ENCODE data around the gene TF.

Gene TF

GRCh38 chr3:133820889-133821675, 74.9 kb downstream of the TF start:
- DNase-seq = no peak

GRCh38 chr3:133821767-133822638, 75.8 kb downstream of the TF start:
- DNase-seq = no peak

GRCh38 chr3:133824961-133825485, 78.8 kb downstream of the TF start:
- DNase-seq = no peak

GRCh38 chr3:133825969-133826727, 80.0 kb downstream of the TF start:
- DNase-seq = no peak

GRCh38 chr3:133827136-133827535, 80.9 kb downstream of the TF start:
- DNase-seq = no peak

DNA sequence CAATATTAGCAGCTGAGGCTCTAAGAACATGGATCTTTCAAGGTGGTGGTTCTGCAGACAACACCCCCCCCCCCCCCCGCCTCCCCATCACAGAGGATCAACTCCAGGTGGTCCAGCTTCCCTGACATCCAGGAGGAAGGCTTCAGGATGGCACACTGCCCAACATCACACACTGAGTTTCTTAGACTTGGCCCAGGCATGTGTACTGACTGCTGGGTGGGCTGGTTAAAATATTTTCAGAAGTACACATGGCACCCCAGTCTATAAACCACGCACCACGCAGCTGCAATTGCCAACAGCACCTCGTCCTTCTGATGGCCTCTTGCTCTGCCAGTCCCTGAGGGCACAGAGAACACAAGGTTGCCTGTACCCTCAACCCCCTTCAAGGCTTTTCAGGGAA, 81.5 kb downstream of the TF start:
- no peak for DNase-seq

DNA sequence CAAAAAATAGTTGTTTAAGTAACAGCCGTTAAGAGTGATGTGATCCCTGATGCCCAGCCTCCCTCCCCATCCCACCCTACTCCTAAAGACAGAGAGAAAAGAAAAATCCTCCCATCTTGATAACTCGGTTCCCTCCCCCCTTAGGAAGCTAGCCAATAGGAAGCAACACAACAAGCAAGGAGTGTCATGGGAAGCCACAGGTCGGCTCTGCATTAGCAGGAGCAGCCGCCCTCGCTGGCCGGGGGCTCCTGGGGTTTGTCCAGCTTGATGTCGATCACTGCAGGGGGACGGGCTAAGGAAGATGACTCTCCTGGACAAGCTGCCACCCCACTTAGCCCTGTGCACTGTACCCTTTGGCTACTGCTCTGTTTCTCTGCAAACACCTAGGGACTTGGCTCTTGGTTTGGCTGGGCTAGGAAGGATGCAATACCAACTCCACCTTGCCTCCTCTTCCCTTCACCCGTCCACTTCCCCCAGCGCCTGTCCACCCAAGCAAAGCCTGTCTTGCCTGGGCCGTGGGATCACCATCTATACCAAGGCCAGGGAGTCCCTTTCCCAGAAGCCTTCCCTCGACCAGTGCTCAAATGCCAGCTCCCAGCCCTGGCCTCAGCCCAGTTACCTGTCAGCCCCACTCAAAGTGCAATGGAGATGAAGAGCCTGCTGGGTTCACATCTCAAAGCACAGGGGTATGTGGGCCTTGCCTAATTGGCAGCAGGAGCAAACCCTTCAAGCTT, 82.5 kb downstream of the TF start:
- DNase-seq = no peak

- DNase-seq = no peak
Observed at GRCh38 chr3:133829310-133829707, 83.1 kb downstream of the TF start.

GRCh38 chr3:133830071-133830470, 83.9 kb downstream of the TF start:
- DNase-seq = no peak

- no peak for DNase-seq
Observed at GRCh38 chr3:133831966-133832801, 86.0 kb downstream of the TF start.

DNA sequence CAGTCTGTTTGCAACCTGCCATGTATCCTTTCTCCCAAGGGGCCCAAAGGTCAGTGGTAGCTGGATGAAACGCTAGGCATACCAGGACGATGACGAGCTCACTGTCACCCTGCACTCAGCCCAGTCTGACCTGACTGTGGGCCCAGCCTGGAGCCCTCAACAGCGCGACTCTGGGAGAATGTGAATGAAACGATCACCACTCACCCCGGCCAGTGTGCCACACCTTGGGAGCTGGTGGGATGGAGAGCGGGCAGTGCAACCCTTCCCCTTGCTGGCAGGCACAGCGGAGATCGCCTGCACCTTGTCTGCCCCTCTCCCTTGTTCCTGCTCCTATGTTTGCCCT, 86.6 kb downstream of the TF start:
- no peak for DNase-seq

DNA sequence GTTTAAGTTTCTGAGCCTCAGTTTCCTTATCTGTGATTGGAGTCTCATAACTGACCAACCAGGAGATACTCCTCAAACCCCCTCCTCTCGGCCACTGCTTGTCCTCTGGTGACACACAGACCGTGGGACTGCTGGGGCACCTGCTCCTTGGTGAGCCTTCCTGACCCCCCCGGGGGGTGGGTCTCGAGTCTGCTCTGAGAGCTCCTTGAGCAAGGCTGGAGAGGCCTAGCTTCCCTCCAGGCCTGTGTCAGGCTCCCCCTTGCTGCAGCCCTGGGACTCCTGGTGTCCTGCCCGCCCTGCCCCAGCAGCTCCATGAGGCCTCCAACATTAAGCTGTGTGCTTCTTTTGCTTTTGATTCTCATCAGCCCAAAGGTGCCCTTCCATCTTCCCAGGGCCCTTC, 87.1 kb downstream of the TF start:
- DNase-seq = no peak

- DNase-seq = no peak
Observed at GRCh38 chr3:133833880-133834620, 87.9 kb downstream of the TF start.

DNA sequence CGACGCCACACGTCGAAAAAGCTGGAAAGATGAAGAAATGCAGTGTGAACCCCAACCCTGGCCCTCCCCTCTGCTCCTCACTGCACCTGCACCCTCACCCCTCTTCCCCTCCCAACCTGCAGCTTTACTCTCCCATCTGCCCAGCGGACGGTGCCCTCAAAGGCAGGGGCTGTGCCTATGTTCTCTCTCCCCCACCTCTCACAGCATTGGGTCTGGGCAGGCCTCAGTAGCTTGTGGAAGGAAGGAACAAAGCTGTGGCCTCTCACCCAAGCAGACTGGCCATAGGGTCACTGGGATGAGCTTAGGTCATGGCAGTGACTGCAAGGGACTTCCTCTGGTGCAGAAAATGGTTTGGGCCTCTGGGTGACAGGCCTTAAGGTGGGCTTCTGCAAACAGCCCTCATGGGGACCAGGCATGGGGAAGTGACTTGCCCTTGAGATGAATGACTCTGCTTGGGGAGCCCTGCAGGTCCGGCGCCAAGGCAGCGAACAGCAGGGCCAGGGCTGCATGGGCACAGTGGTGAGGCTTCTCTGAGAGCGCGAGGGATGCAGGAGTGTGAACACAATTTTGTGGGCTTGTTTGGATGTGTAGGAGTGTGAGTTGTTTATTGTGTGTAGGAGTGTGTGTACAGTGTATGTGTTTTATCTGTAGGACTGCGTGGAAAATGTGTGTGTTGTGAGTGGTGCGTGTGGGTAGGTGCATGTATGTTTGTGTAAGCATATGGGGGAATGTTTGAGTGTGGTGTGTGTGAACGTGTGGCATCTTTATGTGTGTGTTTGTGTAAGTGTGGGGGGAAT, 88.6 kb downstream of the TF start:
- no peak for DNase-seq

- DNase-seq = no peak
Observed at GRCh38 chr3:133835418-133835743, 89.2 kb downstream of the TF start.

- DNase-seq = no peak
Observed at GRCh38 chr3:133835961-133836360, 89.8 kb downstream of the TF start.

GRCh38 chr3:133836497-133837158, 90.4 kb downstream of the TF start:
- DNase-seq = no peak

GRCh38 chr3:133837487-133838295, 91.5 kb downstream of the TF start:
- DNase-seq = no peak

Measured in central memory CD4-positive, alpha-beta T cell (primary cell).